ENCODE data around the gene CBFA2T3.

DNA sequence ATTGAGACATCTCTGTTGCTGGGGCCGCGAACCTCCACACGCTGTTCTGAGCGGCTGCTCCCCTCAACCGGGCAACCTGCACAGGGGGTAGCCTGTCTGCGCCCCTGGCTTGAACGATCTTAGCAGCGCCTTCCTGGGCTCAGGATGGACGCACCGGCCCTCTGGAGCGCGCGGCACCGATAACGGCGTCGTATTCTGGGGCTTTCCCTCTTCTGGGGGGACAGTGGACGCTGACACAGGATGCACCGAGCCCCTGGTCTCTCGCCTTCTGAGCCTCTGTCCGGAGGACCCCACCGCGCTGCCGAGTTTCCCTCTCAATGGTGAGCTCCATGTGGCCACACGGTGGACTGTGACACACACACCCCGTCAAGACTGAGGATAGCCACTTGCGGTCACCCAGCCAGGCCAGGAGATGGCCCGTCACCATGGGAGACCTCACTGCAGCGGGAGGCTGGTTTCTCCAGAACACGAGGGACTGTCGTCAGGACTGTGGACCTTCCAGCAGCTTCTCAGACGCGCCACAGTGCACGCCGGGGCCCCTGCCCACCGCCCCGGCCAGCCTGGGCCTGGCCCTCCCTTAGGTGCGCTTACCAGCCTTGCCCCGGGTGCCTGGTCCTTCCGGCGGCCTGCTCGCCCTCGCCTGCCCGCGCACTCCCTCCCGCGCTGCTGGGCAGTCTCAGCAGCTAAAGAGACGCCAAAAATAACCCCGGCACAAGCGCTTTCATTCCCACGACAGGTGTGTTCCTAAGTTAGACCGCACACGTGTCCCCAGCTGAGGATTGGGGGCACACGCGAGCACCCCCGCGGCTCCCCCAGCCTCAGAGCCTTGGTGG, 80.6 kb downstream of the CBFA2T3 start:
- TF ChIP-seq POLR2AphosphoS5 (IDR thresholded peaks at IDR 0.05; ENCODE audit: low read depth, low read length) (no peak), TAF1 (IDR thresholded peaks at IDR 0.05; ENCODE audit: borderline replicate concordance, insufficient read depth, low read length) (no peak), SIN3A (IDR thresholded peaks at IDR 0.05; ENCODE audit: borderline replicate concordance, insufficient read depth, low read length) (no peak), FOXP2 (optimal IDR thresholded peaks at IDR 0.05; ENCODE audit: borderline replicate concordance, extremely low read depth, extremely low read length, insufficient read depth) (no peak)
- TF ChIP-seq, protein P1, sequence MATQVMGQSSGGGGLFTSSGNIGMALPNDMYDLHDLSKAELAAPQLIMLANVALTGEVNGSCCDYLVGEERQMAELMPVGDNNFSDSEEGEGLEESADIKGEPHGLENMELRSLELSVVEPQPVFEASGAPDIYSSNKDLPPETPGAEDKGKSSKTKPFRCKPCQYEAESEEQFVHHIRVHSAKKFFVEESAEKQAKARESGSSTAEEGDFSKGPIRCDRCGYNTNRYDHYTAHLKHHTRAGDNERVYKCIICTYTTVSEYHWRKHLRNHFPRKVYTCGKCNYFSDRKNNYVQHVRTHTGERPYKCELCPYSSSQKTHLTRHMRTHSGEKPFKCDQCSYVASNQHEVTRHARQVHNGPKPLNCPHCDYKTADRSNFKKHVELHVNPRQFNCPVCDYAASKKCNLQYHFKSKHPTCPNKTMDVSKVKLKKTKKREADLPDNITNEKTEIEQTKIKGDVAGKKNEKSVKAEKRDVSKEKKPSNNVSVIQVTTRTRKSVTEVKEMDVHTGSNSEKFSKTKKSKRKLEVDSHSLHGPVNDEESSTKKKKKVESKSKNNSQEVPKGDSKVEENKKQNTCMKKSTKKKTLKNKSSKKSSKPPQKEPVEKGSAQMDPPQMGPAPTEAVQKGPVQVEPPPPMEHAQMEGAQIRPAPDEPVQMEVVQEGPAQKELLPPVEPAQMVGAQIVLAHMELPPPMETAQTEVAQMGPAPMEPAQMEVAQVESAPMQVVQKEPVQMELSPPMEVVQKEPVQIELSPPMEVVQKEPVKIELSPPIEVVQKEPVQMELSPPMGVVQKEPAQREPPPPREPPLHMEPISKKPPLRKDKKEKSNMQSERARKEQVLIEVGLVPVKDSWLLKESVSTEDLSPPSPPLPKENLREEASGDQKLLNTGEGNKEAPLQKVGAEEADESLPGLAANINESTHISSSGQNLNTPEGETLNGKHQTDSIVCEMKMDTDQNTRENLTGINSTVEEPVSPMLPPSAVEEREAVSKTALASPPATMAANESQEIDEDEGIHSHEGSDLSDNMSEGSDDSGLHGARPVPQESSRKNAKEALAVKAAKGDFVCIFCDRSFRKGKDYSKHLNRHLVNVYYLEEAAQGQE (IDR thresholded peaks at IDR 0.05; ENCODE audit: insufficient read depth in 1 of 2, low read depth in 2 of 2, low read length in 2 of 2): no peak
